Activated CD4-positive, alpha-beta T cell treated with anti-CD3 and anti-CD28 coated beads for 48 hours (primary cell): ENCODE measurements around the gene AKNAD1.
"Not testable (repeated sequence)": the region's sequence is repeated elsewhere in the genome, so short reads cannot be mapped to it uniquely, and the experiment has no call there.

Experiments
- DNase-seq: peaks from one replicate; pipeline ENCODE4 v3.0.0-alpha.2; 2020

AKNAD1 gene, protein sequence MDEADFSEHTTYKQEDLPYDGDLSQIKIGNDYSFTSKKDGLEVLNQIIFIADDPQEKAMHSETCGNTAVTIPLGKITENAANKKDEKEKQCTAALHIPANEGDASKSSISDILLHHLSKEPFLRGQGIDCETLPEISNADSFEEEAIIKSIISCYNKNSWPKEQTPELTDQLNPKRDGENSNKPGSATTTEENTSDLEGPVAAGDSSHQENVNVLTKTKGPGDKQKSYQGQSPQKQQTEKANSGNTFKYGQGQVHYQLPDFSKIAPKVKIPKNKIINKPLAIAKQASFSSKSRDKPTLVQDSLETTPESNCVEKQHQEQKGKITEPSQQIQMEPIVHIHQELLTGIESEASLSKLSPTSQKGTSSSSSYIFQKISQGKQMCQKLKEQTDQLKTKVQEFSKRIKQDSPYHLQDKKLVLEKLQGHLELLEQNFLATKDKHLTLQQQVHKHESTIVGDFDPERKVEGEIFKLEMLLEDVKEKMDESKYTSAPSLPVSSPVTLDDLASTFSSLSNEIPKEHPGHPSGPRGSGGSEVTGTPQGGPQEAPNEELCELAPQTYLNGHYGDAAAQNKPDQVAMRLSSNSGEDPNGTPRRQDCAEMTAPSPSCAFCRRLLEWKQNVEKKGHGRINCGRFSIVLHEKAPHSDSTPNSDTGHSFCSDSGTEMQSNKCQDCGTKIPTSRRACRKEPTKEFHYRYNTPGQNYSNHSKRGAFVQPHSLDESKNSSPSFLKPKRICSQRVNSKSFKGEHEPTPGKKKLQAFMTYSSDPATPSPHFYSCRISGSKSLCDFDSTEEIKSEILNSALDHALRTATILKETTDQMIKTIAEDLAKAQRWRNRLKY

GRCh38 chr1:108856994-108857393, at the start of gene AKNAD1:
Gene AKNAD1 (minus strand): TSS chr1:108857094. CDS start chr1:108852664, 4,430 bp downstream.
- DNase-seq = no peak

DNA sequence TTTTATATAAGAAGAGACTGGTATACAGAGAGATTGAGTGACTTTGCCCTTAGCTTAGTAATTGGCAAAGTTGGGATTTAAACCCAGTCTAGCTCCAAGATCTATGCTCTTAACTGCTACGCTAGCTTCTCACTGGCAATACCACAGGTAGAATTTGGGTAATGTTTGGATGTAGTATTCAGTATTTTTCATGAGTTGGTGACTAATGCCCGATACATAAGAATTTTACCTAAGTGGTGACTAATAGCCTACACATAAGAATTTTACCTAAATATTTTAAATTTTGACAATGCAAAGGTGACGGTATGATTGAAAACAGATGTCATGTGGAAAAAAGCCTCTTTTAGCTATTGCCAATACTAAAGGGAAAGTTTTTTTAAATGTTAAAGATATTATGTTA, 44.2 kb upstream of the AKNAD1 start:
- DNase-seq = no peak

- peak; percentile 24 for DNase-seq
Observed at GRCh38 chr1:108897865-108898720, 41.2 kb upstream of the AKNAD1 start.

DNA sequence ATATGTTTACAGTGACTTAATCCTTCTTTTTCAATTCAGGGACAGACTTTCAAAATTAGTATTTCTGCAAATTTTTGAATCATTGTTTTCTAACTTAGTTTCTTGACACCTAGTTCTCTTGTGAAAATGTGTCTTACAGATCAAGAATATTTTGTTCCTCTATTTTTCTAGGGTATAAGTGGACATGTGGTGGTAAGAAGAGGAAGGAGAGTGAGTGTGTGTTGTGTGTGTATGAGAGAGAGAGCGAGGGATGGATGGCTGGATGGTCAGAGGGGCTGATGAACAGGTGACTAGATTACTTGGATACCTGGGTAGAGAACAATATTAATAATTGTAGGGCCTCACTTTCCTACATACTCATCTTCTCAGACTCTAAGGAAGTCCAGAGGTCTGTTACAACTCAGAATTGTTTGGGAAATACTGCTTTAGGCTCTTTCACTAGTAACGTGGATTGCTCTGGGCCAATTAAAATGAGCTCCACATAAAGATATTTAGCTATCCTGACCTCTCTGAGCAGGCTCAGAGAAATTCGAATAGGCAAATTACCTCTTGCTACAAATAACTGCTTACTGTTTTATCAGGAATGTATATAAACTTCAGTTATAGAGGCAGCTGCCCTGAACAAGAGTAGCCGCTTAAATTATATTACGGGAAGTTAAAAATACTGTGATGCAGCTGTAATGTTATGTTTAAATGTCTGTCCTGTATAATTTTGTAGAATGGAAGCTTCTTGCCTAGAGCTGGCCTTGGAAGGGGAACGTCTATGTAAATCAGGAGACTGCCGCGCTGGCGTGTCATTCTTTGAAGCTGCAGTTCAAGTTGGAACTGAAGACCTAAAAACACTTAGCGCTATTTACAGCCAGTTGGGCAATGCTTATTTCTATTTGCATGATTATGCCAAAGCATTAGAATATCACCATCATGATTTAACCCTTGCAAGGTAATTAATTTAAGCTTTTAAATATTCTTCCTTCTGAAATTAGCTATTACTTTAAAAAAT, 39.6 kb upstream of the AKNAD1 start:
- no peak for DNase-seq

- no peak for DNase-seq
Observed at GRCh38 chr1:108893141-108893530, 36.2 kb upstream of the AKNAD1 start.

GRCh38 chr1:108892356-108893140, 35.7 kb upstream of the AKNAD1 start:
- no peak for DNase-seq

DNA sequence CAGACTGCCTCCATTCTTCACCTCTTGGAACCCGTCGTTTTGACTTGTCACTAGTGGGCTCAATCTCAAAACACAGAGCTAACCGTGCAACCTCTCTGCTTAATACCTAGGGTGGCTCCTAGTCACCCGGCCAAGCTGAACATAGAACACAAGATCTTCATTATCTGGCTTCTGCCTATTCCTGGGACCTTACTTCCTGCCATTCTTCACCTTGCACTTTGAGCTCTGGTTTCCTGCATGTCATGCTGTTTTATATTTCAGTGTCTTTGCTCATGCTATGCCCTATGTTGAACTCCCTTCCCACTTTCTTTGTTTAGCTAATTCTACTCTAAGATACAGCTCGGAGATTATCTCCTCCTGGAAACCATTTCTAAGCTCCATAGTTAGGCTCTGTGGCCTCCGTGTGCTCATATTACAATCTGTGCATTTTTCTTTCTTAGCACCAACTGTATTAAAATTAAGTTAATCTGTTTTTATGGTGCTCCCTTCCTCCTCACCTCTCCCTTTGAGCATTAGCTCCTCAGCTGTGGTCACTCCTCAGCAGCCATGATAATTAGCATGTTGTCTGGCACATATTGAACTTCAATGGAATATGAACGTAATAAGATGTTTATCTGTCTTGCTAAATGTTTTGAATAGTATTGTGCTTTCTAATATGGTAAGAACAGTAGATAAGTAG, 33.0 kb upstream of the AKNAD1 start:
- no peak for DNase-seq

- DNase-seq = not testable (repeated sequence)
Observed at GRCh38 chr1:108889006-108889645, 32.2 kb upstream of the AKNAD1 start.

GRCh38 chr1:108886292-108886691, 29.4 kb upstream of the AKNAD1 start:
- no peak for DNase-seq

DNA sequence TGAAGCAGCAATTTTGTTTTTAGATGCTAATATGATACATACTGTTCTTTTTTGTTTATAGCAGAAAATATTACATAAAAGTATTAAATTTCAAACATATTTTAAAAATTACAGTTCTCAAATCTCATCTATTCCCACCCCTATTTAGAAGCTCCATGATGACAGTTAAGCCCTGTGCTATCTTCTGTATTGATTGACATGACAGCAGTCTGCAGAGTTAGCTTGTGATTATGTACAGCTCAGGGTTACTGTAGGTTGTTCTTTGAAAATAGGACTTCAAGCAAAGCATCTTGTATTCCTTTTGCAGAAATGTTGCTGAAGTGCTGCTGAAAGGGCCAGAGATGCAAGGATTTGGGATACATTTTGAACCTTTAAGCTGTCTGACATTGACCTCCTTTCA, 28.1 kb upstream of the AKNAD1 start:
- no peak for DNase-seq

- DNase-seq = no peak
Observed at GRCh38 chr1:108882837-108883236, 25.9 kb upstream of the AKNAD1 start.

GRCh38 chr1:108881369-108881768, 24.5 kb upstream of the AKNAD1 start:
- no peak for DNase-seq

GRCh38 chr1:108880850-108881249, 24.0 kb upstream of the AKNAD1 start:
- DNase-seq = no peak

DNA sequence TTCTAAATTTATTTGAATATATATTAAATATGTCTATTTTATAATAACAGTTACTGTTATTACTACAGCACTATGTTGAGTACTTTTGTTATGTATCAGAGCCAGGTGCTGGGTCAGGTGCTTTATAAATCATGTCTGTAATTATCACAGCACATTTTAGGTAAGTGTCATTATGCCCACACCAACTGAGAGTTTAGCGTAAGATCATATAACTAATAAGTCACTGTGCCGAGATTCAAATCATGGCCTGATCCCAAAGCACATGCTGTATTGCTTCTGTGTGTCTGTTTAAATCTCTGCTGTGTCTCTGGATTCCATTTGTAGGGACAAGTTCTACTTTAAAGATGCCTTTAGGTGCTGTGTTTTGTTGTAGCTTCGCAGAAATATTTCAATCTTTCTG, 21.8 kb upstream of the AKNAD1 start:
- no peak for DNase-seq

DNA sequence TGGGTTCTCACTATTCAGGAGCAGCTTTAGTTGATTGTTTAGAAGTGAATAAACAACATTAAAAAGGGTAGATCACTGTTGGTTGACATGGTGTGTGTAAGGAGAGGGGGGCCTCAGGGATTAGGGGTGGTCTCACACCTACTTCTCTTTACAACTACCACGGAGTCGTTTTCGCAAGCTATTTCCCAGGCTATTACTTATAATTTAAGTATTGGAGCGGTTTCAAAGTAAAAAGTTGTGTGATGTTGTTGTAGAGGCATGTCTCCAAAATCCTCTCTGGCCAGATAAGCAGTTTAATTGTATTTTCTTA, 21.2 kb upstream of the AKNAD1 start:
- no peak for DNase-seq

DNA sequence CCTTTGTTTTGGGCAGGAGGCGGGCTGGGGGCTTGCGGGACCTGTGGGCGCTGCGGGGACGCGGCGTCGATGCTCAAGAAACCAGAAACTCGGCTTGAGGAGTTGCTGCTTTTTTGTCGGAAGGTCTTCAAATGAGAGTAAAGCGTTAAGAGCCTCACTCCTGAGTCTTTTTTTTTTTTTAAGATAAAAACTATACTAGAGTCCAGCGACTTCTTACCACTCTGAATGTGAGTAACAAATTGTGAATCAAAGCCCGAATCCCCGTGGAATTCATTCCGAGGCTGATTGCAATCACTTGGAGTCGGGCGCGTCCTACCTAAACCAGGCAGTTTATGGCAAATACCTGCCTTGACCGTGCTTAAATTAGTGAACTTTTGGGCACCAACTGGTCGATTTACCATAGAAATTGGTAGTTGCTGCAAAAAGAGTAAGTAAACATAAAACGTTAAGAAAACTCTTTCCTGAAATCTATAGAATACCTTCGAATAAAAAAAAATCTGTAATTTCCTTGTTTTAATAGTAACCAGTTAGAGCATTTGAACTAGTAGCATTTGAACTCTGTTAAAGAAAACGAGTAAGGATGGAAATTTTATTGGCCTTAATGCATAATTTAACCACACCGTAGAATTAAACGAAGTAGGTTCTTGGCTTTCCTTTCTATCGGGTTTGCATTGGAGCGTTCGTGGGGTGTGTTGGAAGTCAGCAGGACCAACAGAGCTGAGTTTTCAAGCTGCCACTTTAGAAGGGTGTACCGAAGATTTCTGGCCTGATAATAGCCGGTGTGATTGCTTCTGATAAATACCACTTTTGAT, 20.7 kb upstream of the AKNAD1 start:
- no peak for DNase-seq

DNA sequence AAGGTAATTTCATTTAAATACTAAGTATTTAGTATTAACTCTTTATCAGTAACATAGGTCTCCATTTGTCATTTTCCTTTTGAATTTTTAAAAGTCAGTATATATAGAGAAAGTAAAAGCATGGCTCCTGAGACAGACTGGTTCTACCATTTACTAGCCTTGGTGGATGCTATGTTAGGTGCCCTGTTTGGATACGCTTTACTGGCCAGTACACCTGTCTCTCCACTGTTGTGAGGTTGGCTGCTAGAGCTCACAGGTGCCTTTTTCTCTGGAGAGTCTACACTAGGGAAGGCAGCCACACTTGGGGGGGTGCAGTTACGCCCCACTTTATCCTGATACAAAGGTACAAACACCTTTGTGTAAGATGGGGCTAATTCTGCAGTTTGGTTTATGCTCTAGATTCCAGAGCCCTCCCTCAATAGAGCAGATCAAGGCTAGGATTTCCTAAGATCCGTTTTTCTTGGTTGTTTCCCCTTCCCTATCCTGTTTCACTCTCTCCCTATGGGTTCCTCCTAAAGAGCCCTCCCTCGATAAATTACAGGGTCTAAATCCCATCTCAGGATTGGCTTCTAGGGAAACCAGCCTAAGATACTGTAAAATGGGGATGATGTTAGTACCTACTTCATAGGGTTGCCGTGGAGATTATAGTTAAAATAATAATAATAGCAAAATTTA, 14.3 kb upstream of the AKNAD1 start:
- DNase-seq = no peak

DNA sequence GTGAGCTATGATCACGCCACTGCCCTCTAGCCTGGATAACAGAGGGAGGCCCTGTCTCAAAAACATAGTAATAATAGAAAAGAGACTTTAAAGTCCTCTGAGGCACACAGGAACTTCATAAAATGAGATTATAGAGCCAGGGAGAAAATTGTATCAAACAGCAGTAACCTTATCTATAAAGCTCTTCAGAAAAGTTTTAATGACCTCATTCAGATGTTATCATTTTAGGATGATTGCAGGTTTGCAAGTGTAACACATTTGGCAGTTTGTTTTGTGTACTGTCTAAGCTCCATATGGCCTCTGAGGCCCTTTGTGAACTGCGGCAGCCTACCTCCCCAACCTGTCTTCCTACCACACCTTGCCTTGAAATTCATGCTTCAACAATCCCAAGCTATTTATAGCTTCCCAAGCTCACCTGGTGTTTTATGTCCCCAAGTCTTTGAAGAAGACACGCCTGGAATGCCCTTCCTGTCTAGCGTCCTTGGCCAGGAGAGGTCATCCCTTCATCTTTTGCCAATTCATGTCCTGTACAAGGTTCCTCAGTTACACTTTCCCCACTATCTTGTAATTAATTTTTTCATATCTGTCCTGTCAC, 8.5 kb upstream of the AKNAD1 start:
- DNase-seq = no peak
